ENCODE data around the gene KRTAP5-4.
"Not testable (repeated sequence)": the region's sequence is repeated elsewhere in the genome, so short reads cannot be mapped to it uniquely, and the experiment has no call there.

KRTAP5-4 gene, protein sequence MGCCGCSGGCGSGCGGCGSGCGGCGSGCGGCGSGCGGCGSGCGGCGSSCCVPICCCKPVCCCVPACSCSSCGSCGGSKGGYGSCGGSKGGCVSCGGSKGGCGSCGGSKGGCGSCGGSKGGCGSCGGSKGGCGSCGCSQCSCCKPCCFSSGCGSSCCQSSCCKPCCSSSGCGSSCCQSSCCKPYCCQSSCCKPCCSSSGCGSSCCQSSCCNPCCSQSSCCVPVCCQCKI

DNA sequence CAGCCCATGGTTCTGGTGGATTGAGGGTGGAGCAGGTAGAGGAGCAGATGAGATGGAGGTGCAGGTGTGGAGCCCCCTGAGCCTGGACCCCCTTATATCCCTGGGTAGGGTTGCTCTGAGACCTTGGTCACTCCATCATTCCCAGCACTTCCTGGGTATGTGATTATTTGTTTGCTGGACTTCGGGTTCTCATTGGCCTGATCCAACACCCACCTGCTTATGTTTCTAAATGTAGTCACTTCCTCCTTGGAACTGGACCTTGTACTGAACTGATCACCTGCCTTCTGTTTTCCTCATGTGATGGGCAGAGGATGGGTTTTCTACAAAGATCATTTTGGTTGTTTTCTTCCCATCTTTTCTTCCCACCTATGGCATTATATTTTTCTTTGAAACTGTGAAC, at the start of gene KRTAP5-4:
TSS of gene KRTAP5-4 (minus strand) at position 53 of the 400 bp plus-strand sequence. CDS start at position 8, 45 bp downstream.
- TF ChIP-seq, protein P1, sequence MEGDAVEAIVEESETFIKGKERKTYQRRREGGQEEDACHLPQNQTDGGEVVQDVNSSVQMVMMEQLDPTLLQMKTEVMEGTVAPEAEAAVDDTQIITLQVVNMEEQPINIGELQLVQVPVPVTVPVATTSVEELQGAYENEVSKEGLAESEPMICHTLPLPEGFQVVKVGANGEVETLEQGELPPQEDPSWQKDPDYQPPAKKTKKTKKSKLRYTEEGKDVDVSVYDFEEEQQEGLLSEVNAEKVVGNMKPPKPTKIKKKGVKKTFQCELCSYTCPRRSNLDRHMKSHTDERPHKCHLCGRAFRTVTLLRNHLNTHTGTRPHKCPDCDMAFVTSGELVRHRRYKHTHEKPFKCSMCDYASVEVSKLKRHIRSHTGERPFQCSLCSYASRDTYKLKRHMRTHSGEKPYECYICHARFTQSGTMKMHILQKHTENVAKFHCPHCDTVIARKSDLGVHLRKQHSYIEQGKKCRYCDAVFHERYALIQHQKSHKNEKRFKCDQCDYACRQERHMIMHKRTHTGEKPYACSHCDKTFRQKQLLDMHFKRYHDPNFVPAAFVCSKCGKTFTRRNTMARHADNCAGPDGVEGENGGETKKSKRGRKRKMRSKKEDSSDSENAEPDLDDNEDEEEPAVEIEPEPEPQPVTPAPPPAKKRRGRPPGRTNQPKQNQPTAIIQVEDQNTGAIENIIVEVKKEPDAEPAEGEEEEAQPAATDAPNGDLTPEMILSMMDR (conservative IDR thresholded peaks at IDR 0.05; ENCODE audit: low read length), result no peak
- no peak within 1 kb of the TSS for H3K4me3 ChIP-seq (ENCODE audit: low read length)
- DNase-seq (ENCODE audit: low read depth), result no peak

DNA sequence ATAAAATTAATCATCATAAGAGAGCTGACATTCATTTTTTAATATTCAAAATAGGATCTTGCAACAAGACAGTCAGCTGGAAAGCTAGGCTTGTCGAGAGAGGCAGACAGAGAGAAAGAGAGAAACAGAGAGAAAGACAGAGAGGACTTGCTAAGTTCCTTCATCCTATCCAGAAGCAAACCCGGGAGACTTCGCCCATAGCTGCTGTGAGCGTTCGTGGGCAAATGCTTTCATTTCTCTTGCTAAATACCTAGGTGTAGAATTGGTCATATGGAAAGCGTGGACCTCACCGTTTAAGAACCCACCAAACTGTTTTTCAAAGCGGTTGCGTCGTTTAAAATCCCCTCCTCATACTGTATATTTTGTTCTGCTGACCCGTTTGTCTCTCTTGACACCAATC, 49.7 kb upstream of the KRTAP5-4 start:
- no peak for DNase-seq (ENCODE audit: low read depth)
- TF ChIP-seq, protein P1 (conservative IDR thresholded peaks at IDR 0.05; ENCODE audit: low read length), result no peak
- no peak overlapping the region for H3K4me3 ChIP-seq (ENCODE audit: low read length)

DNA sequence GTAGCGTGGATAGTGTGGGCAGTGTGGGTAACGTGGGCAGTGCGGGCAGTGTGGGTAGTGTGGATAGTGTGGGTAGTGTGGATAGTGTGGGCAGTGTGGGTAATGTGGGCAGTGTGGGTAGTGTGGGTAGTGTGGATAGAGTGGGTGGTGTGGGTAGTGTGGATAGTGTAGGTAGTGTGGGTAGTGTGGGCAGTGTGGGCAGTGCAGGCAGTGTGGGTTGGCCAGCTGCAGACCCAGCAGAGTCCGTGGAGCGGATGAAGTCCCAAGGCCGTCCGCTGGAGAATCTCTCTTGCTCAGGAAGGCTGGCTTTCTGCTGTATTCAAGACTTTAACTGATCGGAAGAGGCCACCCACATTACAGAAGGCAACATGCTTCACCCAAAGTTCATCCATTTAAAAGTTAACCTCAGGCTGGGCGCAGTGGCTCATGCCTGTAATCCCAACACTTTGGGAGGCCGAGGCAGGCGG, 49.0 kb upstream of the KRTAP5-4 start:
- no peak overlapping the region for H3K4me3 ChIP-seq (ENCODE audit: low read length)
- DNase-seq (ENCODE audit: low read depth), result no peak
- TF ChIP-seq, protein P1 (conservative IDR thresholded peaks at IDR 0.05; ENCODE audit: low read length), result no peak

DNA sequence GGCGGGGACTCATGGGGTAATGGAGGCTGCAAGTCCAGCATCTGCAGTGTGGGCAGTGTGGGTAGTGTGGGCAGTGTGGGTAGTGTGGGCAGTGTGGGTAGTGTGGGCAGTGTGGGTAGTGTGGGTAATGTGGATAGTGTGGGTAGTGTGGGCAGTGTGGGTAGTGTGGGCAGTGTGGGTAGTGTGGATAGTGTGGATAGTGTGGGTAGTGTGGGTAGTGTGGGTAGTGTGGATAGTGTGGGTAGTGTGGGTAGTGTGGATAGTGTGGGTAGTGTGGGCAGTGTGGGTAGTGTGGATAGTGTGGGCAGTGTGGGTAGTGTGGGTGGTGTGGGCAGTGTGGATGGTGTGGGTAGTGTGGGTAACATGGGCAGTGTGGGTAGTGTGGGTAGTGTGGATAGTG, 48.5 kb upstream of the KRTAP5-4 start:
- H3K4me3 ChIP-seq (ENCODE audit: low read length); DNase-seq (ENCODE audit: low read depth): not testable (repeated sequence)

DNA sequence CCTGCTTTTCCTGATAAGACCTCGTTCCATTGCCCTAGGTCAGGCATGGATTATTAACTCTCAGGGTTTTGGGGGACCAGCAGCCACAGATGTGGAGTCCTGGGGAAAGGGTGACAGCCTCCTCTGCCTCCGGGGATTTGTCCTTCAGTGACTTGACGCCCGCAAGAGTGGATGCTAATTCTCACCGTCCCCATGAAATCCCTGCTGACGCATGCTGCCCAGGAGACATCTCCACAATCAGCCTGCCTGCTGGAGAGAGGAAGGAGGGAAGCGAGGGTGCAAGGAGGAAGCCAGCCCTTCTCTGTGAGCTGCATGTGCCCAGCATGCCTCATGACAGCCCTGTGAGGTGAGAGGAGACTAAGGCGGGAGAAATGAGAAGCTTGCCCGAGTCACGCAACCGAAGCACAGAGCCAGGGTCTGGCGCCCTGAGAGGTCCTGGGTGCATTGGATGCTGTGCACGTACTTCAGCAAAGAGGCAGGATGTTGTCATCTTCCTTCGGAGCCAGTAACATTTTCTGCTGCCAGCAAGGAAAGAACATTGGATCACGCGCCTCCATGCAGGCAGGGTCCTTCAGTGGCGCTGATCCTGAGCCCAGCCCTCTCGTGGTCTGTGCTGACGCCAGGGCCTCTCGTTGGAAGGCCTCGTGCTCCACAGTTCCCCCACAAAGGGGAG, 47.7 kb upstream of the KRTAP5-4 start:
- no peak for DNase-seq (ENCODE audit: low read depth)
- TF ChIP-seq, protein P1 (conservative IDR thresholded peaks at IDR 0.05; ENCODE audit: low read length), result no peak
- H3K4me3 ChIP-seq (ENCODE audit: low read length), result no peak overlapping the region

DNA sequence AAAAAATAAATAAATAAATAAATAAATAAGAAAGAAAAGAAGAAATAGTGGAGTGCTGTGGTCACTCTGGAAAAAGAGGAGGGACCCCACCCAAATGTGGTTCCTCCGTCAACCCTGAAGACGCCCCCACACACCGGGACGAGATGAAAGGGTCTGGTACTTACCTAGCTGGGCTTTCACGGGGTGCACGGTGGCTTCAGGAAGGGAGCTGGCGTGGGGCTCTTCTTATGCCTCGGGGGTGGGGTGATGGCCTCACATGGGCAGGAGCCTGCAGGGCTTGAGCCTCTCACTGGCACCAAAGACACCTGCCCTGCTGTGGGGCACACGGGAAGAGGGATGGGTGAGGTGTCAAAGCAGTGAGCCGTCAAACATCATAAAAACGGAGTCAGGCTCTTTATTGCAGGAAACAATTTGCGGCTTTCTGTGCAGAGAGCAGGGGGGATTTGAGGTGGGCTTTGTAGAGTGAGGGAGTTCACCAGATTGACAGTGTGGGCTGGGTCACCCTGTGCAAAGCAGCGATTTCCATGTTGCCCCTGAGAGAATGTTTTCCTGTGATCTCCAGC, 47.1 kb upstream of the KRTAP5-4 start:
- TF ChIP-seq, protein P1 (conservative IDR thresholded peaks at IDR 0.05; ENCODE audit: low read length), result no peak
- H3K4me3 ChIP-seq (ENCODE audit: low read length), result no peak overlapping the region
- DNase-seq (ENCODE audit: low read depth), result no peak

DNA sequence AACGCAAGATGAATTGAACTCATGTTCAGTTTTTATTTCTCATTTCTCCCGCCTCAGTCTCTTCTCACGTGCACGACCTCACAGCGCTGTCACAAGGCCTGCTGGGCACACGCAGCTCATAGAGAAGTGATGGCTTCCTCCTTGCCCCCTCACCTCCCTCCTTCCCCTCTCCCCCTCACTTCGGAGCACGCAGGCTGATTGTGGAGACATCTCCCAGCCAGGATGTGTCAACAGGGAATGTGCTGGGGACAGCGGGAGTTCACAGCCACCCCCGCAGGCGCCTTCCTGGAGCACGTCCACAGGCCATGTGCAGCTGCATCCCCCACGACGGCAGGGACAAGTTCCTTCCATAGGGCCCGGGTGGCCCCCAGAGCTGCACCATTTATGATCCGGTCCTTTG, 46.0 kb upstream of the KRTAP5-4 start:
- TF ChIP-seq, protein P1 (conservative IDR thresholded peaks at IDR 0.05; ENCODE audit: low read length), result no peak
- no peak overlapping the region for H3K4me3 ChIP-seq (ENCODE audit: low read length)
- no peak for DNase-seq (ENCODE audit: low read depth)

All from AG10803 (cell line).